GM15510 (cell line): ENCODE data around the gene SPATA45.

Experiments used
- POLR2A ChIP-seq: IDR thresholded peaks from 3 replicates; pipeline ENCODE4 v1.6.1; 2011; ENCODE audit warnings: borderline replicate concordance; ENCODE audit not compliant: insufficient read length; ENCODE audit errors: extremely low read depth

The SPATA45 gene

GRCh38 chr1:212794561-212795014 lies 52.9 kb downstream of the SPATA45 start:
- TF ChIP-seq POLR2A, result no peak

GRCh38 chr1:212792396-212792908 lies 55.0 kb downstream of the SPATA45 start:
- no peak for TF ChIP-seq POLR2A

- peak; percentile 92 for TF ChIP-seq POLR2A
These were observed 55.6 kb downstream of the SPATA45 start, which contains the start of the genes NSL1 and TATDN3 for GRCh38 chr1:212791676-212792395. TSS of gene NSL1 (minus strand) at chr1:212791777. CDS start at chr1:212791763, 14 bp downstream. TSS of gene TATDN3 (plus strand) at chr1:212791894. CDS start at chr1:212791922, 28 bp downstream.

GRCh38 chr1:212791261-212791675 lies 56.2 kb downstream of the SPATA45 start:
- no peak for TF ChIP-seq POLR2A

GRCh38 chr1:212785871-212786270 lies 61.6 kb downstream of the SPATA45 start:
- no peak for TF ChIP-seq POLR2A

- TF ChIP-seq POLR2A, result no peak
These were observed 63.5 kb downstream of the SPATA45 start for GRCh38 chr1:212783976-212784375.

GRCh38 chr1:212782422-212783154 lies 64.9 kb downstream of the SPATA45 start:
- TF ChIP-seq POLR2A, result no peak

GRCh38 chr1:212781225-212781624 lies 66.2 kb downstream of the SPATA45 start:
- no peak for TF ChIP-seq POLR2A

- TF ChIP-seq POLR2A, result no peak
These were observed 66.7 kb downstream of the SPATA45 start for GRCh38 chr1:212780759-212781158.
